SK-N-SH treated with all-trans-retinoic acid at 6 μM for 48 hours (cell line): ENCODE data around the gene ATXN10.

Experiments
- ATAC-seq: fragments of 200-7000 bp; cut with Tn5 transposase; 3 replicates; pipeline ENCODE4 v1.9.1; 2020; ENCODE audit warnings: mild to moderate bottlenecking, moderate library complexity
- CREB5 ChIP-seq: fragments of 250-450 bp; sonication (Bioruptor Pico); IDR thresholded peaks from 2 replicates; pipeline ENCODE4 v1.5.1; 2020; ENCODE audit warnings: low read depth, mild to moderate bottlenecking, moderate library complexity
- CSDC2 ChIP-seq: fragments of 250-450 bp; sonication (Bioruptor Pico); IDR thresholded peaks from 2 replicates; pipeline ENCODE4 v1.5.0; 2020; ENCODE audit warnings: mild to moderate bottlenecking, moderate library complexity
- CSRNP3 ChIP-seq: fragments of 250-450 bp; sonication (Bioruptor Pico); IDR thresholded peaks from 2 replicates; pipeline ENCODE4 v1.5.1; 2021; ENCODE audit warnings: mild to moderate bottlenecking, moderate library complexity
- ESRRG ChIP-seq: fragments of 250-450 bp; sonication (Bioruptor Pico); IDR thresholded peaks from 2 replicates; pipeline ENCODE4 v1.6.1; 2021; ENCODE audit warnings: mild to moderate bottlenecking
- GLIS3 ChIP-seq: fragments of 250-450 bp; sonication (Bioruptor Pico); IDR thresholded peaks from 2 replicates; pipeline ENCODE4 v1.5.0; 2020; ENCODE audit warnings: mild to moderate bottlenecking, moderate library complexity
- ISL1 ChIP-seq: fragments of 250-450 bp; sonication (Bioruptor Pico); IDR thresholded peaks from 2 replicates; pipeline ENCODE4 v2.1.2; 2022; ENCODE audit warnings: mild to moderate bottlenecking, moderate library complexity
- OSR1 ChIP-seq: fragments of 250-450 bp; sonication (Bioruptor Pico); IDR thresholded peaks from 2 replicates; pipeline ENCODE4 v1.8.0; 2022; ENCODE audit warnings: moderate library complexity, mild to moderate bottlenecking, inconsistent platforms
- POU6F1 ChIP-seq: fragments of 250-450 bp; sonication (Bioruptor Pico); IDR thresholded peaks from 2 replicates; pipeline ENCODE4 v1.8.0; 2021; ENCODE audit warnings: low read depth, mild to moderate bottlenecking, moderate library complexity, borderline replicate concordance
- PPARA ChIP-seq: fragments of 250-450 bp; sonication (Bioruptor Pico); IDR thresholded peaks from 2 replicates; pipeline ENCODE4 v1.5.0; 2020; ENCODE audit warnings: mild to moderate bottlenecking, borderline replicate concordance
- RARB ChIP-seq: fragments of 250-450 bp; sonication (Bioruptor Pico); IDR thresholded peaks from 2 replicates; pipeline ENCODE4 v1.8.0; 2021; ENCODE audit warnings: mild to moderate bottlenecking, moderate library complexity
- SNAI2 ChIP-seq: fragments of 250-450 bp; sonication (Bioruptor Pico); IDR thresholded peaks from 2 replicates; pipeline ENCODE4 v1.5.0; 2020; ENCODE audit warnings: mild to moderate bottlenecking, moderate library complexity
- TCF4 ChIP-seq: fragments of 250-450 bp; sonication (Bioruptor Pico); IDR thresholded peaks from 2 replicates; pipeline ENCODE4 v1.8.0; 2021; ENCODE audit warnings: mild to moderate bottlenecking, moderate library complexity, borderline replicate concordance
- TOX ChIP-seq: fragments of 250-450 bp; sonication (Bioruptor Pico); IDR thresholded peaks from 2 replicates; pipeline ENCODE4 v1.8.0; 2021; ENCODE audit warnings: mild to moderate bottlenecking, moderate library complexity, borderline replicate concordance
- ZC3H10 ChIP-seq: fragments of 250-450 bp; sonication (Bioruptor Pico); IDR thresholded peaks from 2 replicates; pipeline ENCODE4 v1.5.1; 2021; ENCODE audit warnings: mild to moderate bottlenecking, moderate library complexity
- ZFP3 ChIP-seq: fragments of 250-450 bp; sonication (Bioruptor Pico); IDR thresholded peaks from 2 replicates; pipeline ENCODE4 v1.5.0; 2020; ENCODE audit warnings: mild to moderate bottlenecking, moderate library complexity
- ZFP30 ChIP-seq: fragments of 450-650 bp; formaldehyde crosslinking; IDR thresholded peaks from 2 replicates; pipeline ENCODE4 v1.5.0; 2022; ENCODE audit warnings: mild to moderate bottlenecking, moderate library complexity

The ATXN10 gene

GRCh38 chr22:45684752-45685574 lies 13.3 kb downstream of the ATXN10 start:
- ATAC-seq = no peak
- TF ChIP-seq RARB (CRISPR knock-in tag) = no peak

- TF ChIP-seq SNAI2 (0 out of 2 replicates have a peak, but pooled peaks have one; percentile 17), ESRRG (CRISPR knock-in tag) (no peak), CSDC2 (0 out of 2 replicates have a peak, but pooled peaks have one; percentile 54), ZFP30 (CRISPR knock-in tag) (no peak)
- ATAC-seq = no peak
These were observed 14.4 kb downstream of the ATXN10 start for GRCh38 chr22:45686004-45686403.

GRCh38 chr22:45686836-45687235 lies 15.2 kb downstream of the ATXN10 start:
- ATAC-seq = no peak
- no peak for TF ChIP-seq GLIS3 (CRISPR knock-in tag)
- peak; percentile 73 for TF ChIP-seq ISL1

GRCh38 chr22:45688600-45689080 lies 17.0 kb downstream of the ATXN10 start:
- ATAC-seq = peak; percentile 92
- 0 out of 2 replicates have a peak, but pooled peaks have one; percentile 20 for TF ChIP-seq TOX (CRISPR knock-in tag)
- TF ChIP-seq CSRNP3 (CRISPR knock-in tag) = no peak
- TF ChIP-seq OSR1 (CRISPR knock-in tag) = peak; percentile 77
- TF ChIP-seq SNAI2 = peak; percentile 85; the same call in 1 of the 2 replicates
- no peak for TF ChIP-seq PPARA (CRISPR knock-in tag)
- 0 out of 2 replicates have a peak, but pooled peaks have one; percentile 25 for TF ChIP-seq ZC3H10
- TF ChIP-seq ESRRG (CRISPR knock-in tag) = 0 out of 2 replicates have a peak, but pooled peaks have one; percentile 8
- TF ChIP-seq ZFP3 (CRISPR knock-in tag) = 0 out of 2 replicates have a peak, but pooled peaks have one; percentile 11
- TF ChIP-seq ISL1 = peak; percentile 84
- TF ChIP-seq GLIS3 (CRISPR knock-in tag) = peak; percentile 79; the same call in 1 of the 2 replicates
- peak; percentile 36; the same call in 1 of the 2 replicates for TF ChIP-seq CSDC2
- TF ChIP-seq CREB5 (CRISPR knock-in tag) = no peak

- ATAC-seq = peak; percentile 14; the same call in 2 of the 3 replicates
These were observed 17.6 kb downstream of the ATXN10 start for GRCh38 chr22:45689211-45689610.

GRCh38 chr22:45690008-45690407 lies 18.4 kb downstream of the ATXN10 start:
- no peak for TF ChIP-seq ZFP3 (CRISPR knock-in tag)
- TF ChIP-seq GLIS3 (CRISPR knock-in tag) = no peak
- TF ChIP-seq TCF4 (CRISPR knock-in tag) = no peak
- no peak for ATAC-seq

More at GRCh38 chr22:45689211-45689610, 17.6 kb downstream of the ATXN10 start:
- no peak for TF ChIP-seq TOX (CRISPR knock-in tag)
- TF ChIP-seq ZFP3 (CRISPR knock-in tag) = peak; percentile 7; the same call in 1 of the 2 replicates

GRCh38 chr22:45692549-45692948 lies 20.9 kb downstream of the ATXN10 start:
- ATAC-seq = peak; percentile 14; the same call in 1 of the 3 replicates
- TF ChIP-seq CREB5 (CRISPR knock-in tag) (peak; percentile 28; the same call in 1 of the 2 replicates), ISL1 (peak; percentile 69), SNAI2 (0 out of 2 replicates have a peak, but pooled peaks have one; percentile 51), GLIS3 (CRISPR knock-in tag) (no peak), TOX (CRISPR knock-in tag) (no peak), POU6F1 (CRISPR knock-in tag) (0 out of 2 replicates have a peak, but pooled peaks have one; percentile 34)
